Peyer's patch (tissue), 4 donors: ENCODE results near the gene RBM39.

Experiments
- CTCF ChIP-seq, 6 experiments: fragments of 450-650 bp in 4 of 6; fragments of 200-600 bp in 2 of 6; sonication (generic) in 1 of 6; IDR thresholded peaks; one replicate each; pipeline ENCODE4 v1.5.1; 2017 to 2019; ENCODE audit warnings: antibody characterized with exemption in 6 of 6, mild to moderate bottlenecking in 3 of 6, moderate library complexity in 1 of 6
- POLR2A ChIP-seq, 2 donors: fragments of 450-650 bp; IDR thresholded peaks; one replicate each; pipeline ENCODE4 v1.5.1; 2017; ENCODE audit warnings: antibody characterized with exemption in 2 of 2, mild to moderate bottlenecking in 2 of 2, moderate library complexity in 2 of 2

- no peak for TF ChIP-seq CTCF (IDR thresholded peaks at IDR 0.05)
- no peak for TF ChIP-seq POLR2A (IDR thresholded peaks at IDR 0.05)
These were observed 10.0 kb downstream of the RBM39 start for GRCh38 chr20:35731862-35732643.
